ENCODE results near the gene CXorf51A.
"Not testable (repeated sequence)": the region's sequence is repeated elsewhere in the genome, so short reads cannot be mapped to it uniquely, and the experiment has no call there.

Gene CXorf51A

DNA sequence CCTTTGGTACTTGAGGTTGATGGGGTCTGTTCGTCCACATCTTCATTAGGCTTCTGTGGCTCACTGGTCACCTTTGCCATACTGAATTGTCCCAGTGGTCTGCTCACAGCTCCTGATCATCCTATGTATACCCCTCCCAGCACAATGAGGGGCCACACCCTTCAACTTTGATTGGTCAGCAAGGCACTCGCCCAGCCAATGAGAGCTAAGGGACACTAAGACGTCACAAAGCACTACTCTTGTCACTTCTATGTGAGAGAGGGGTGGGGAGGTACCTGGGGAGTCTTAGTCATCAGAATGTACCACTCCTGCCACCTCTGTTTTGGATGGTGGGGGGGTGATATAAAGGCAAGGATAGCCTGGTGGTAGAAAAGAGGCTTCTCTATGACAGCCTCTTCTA lies at the start of gene CXorf51A:
CXorf51A (minus strand) TSS at position 101 of the 400 bp plus-strand sequence; CDS start at position 80, 21 bp downstream.
- not testable (repeated sequence) for DNase-seq

- no peak for DNase-seq
Measured at GRCh38 chrX:146863566-146863965, 49.0 kb upstream of the CXorf51A start.

DNA sequence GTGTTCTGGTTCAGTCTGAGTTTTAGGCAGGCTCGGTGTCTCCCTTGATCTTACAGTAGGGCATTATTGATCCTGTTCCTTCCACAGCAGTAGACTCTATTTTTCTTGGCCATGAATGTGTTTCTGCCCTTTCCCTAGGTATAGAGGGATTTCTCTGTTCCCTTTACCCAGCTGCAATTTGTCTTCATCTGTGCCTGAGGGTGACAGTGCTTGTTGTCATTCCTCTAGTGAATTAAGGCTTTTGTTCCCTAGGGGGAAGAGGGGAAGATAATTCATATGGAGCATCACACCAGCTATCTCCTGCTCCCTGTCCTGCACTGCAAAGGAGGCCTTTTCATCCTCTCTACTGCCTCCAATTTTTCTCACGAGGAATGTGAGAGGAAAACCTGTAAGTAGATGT lies 39.7 kb upstream of the CXorf51A start:
- no peak for DNase-seq

- no peak for DNase-seq
Measured at GRCh38 chrX:146831994-146832393, 17.4 kb upstream of the CXorf51A start.

DNA sequence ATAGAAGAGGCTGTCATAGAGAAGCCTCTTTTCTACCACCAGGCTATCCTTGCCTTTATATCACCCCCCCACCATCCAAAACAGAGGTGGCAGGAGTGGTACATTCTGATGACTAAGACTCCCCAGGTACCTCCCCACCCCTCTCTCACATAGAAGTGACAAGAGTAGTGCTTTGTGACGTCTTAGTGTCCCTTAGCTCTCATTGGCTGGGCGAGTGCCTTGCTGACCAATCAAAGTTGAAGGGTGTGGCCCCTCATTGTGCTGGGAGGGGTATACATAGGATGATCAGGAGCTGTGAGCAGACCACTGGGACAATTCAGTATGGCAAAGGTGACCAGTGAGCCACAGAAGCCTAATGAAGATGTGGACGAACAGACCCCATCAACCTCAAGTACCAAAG lies 5.1 kb downstream of the CXorf51A start, which contains the start of gene CXorf51B:
CXorf51B (plus strand) TSS at position 301 of the 400 bp plus-strand sequence; CDS start at position 322, 21 bp downstream.
- not testable (repeated sequence) for DNase-seq
